ENCODE measurements around the gene EIF2B1. TPM values are rescaled to one million over a fixed set of nuclear protein-coding genes. Genes with fewer than 3 reads are reported as not detected.

EIF2B1 gene
- total RNA-seq, 1 experiment from 2014 or later, result 59.8 TPM

- H3K27me3 Mint-ChIP-seq (ENCODE audit: low read depth), result no peaks in the 10 kb centered on the region
- H3K4me1 Mint-ChIP-seq, result no peaks in the 10 kb centered on the region
- DNase-seq, result no peak
- H3K4me3 Mint-ChIP-seq, result no peak overlapping the region
- no peak overlapping the region for H3K4me2 ChIP-seq (ENCODE audit: insufficient read depth, insufficient read length, low read length)
- TF ChIP-seq CTCF (conservative IDR thresholded peaks at IDR 0.05), result no peak
- H3K23me2 ChIP-seq (ENCODE audit: insufficient read length, low read depth, low read length, poor library complexity, severe bottlenecking), result no peaks in the 10 kb centered on the region
- H2BK120ac ChIP-seq (ENCODE audit: low read depth, low read length, poor library complexity, severe bottlenecking), result no peak overlapping the region
- no peaks in the 10 kb centered on the region for H3K9me3 Mint-ChIP-seq
- H2BK12ac ChIP-seq (ENCODE audit: insufficient read length, low read depth, low read length), result no peak overlapping the region
- H3K27me3 ChIP-seq (ENCODE audit: insufficient read depth, low read length), result no peaks in the 10 kb centered on the region
- no peak overlapping the region for H3K56ac ChIP-seq (ENCODE audit: insufficient read length, low read depth, low read length)
- no peak overlapping the region for H3K4ac ChIP-seq (ENCODE audit: low read depth, low read length)
- no peak overlapping the region for H3T11ph ChIP-seq (ENCODE audit: low read length)
- no peak overlapping the region for H2BK20ac ChIP-seq (ENCODE audit: low read depth, low read length, poor library complexity, severe bottlenecking)
- no peak overlapping the region for H3K23ac ChIP-seq (ENCODE audit: insufficient read length, low read depth, low read length)
- H2BK5ac ChIP-seq (ENCODE audit: insufficient read length, low read length), result no peak overlapping the region
- H3K9ac ChIP-seq (ENCODE audit: extremely low read depth, insufficient read length, low read length), result no peak overlapping the region
- no peak overlapping the region for H4K91ac ChIP-seq (ENCODE audit: insufficient read length, low read depth, low read length)
- no peak overlapping the region for H3K14ac ChIP-seq (ENCODE audit: insufficient read depth, low read length)
- H3K79me1 ChIP-seq (ENCODE audit: insufficient read depth, low read depth, low read length, poor library complexity, severe bottlenecking), result no peaks in the 10 kb centered on the region
- H2BK15ac ChIP-seq (ENCODE audit: low read depth, low read length), result no peak overlapping the region
- no peaks in the 10 kb centered on the region for H3K4me1 ChIP-seq (ENCODE audit: insufficient read depth, low read length)
- H2AK5ac ChIP-seq (ENCODE audit: insufficient read length, low read length), result no peak overlapping the region
- no peak overlapping the region for H3K27ac ChIP-seq (ENCODE audit: insufficient read length, low read depth, low read length)
- no peak overlapping the region for H3K27ac Mint-ChIP-seq
- H3K9me3 ChIP-seq (ENCODE audit: control insufficient read depth, low read depth, low read length), result no peaks in the 10 kb centered on the region
- H4K8ac ChIP-seq (replicated peaks; ENCODE audit: insufficient read length, low read depth, low read length), result no peak overlapping the region
- no peaks in the 10 kb centered on the region for H3K79me2 ChIP-seq (ENCODE audit: insufficient read depth, low read length)
- peaks cover 18 to 61% (median 51%) of the 10 kb centered on the region in 3 experiments; a peak in 6 of 7 replicates for H3K36me3 Mint-ChIP-seq (ENCODE audit: insufficient read depth in 1 of 3, low read depth in 3 of 3)
- no peak overlapping the region for H2AFZ ChIP-seq (ENCODE audit: low read length)
- H4K5ac ChIP-seq (ENCODE audit: insufficient read length, low read depth, low read length), result no peak overlapping the region
- H3K18ac ChIP-seq (ENCODE audit: insufficient read length, low read depth, low read length), result no peak overlapping the region
- no CpG with 5 or more reads among the region's 5 CpGs for WGBS (ENCODE audit: extremely low coverage, insufficient read length, low lambda C conversion rate)
- no peaks in the 10 kb centered on the region for H4K20me1 ChIP-seq (ENCODE audit: control insufficient read depth, insufficient read depth, insufficient read length)
Measured at GRCh38 chr12:123648401-123648800, 14.9 kb upstream of the EIF2B1 start.
